Pulmonary artery endothelial cell (primary cell): ENCODE results near the gene OOSP3. TPM values are rescaled to one million over a fixed set of nuclear protein-coding genes. Genes with fewer than 3 reads are reported as not detected.
A peak's percentile ranks its signal among the peaks of the same experiment; 100 is the strongest.
"Not testable (repeated sequence)": the region's sequence is repeated elsewhere in the genome, so short reads cannot be mapped to it uniquely, and the experiment has no call there.

Experiments used
- DNase-seq: peaks from one replicate; pipeline ENCODE4 v3.0.0-alpha.2; 2011; ENCODE audit warnings: low read depth, low spot score
- total RNA-seq: library from RNA; depleted of rRNA; stranded (reverse); fragments of >200 nt; gene quantifications from 2 replicates; pipeline ENCODE4 v1.2.3, GENCODE V29; 2014

Gene OOSP3
- total RNA-seq, 1 donor from 2014 or later = not detected

- no peak for DNase-seq
Measured at GRCh38 chr11:59875856-59876519, 2.6 kb upstream of the OOSP3 start.

- no peak for DNase-seq
Measured at GRCh38 chr11:59877325-59877724, 1.3 kb upstream of the OOSP3 start.

- no peak for DNase-seq
Measured at GRCh38 chr11:59877784-59878183, 798 bp upstream of the OOSP3 start.

DNA sequence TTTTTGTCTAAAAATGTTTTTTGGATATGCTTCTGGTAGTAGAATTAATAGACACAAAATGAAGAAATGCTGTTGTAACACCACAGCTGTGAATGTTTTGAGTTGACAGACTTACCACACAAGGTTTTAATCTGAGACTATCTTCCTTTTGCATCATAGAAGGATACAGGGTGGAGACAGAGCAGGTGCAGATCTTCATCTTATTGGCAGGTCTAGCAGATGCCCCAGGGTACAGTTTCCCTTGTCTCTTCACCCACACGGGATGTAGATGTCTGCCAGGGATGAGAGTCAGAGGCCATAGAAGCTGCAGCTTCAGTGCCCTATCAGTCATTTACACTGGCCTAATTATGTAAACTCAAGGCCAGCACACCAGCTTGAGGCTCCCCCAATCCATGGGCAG is 985 bp downstream of the OOSP3 start:
- DNase-seq = no peak

GRCh38 chr11:59883597-59883996 is 5.0 kb downstream of the OOSP3 start:
- no peak for DNase-seq

- DNase-seq = not testable (repeated sequence)
Measured at GRCh38 chr11:59887156-59887555, 8.6 kb downstream of the OOSP3 start.

DNA sequence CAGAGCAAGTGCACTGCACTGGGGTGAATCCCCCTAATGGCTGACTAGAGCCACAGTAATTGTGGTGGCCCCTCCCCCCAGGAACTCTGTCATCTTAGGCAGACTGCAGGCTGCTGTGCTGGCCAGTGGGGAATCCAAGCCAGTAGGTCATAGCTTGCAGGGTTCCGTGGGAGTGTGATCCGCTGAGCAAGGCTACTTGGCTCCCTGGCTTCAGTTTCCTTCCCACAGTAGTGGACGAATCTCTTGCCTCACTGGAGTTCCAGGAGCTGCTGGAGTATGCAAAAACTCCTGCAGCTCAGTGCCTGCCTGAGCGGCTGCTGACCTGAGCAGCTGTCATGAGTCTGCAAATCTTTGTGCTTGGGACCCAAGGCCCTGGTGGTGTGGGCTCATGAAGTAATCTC is 13.2 kb downstream of the OOSP3 start:
- DNase-seq = no peak

DNA sequence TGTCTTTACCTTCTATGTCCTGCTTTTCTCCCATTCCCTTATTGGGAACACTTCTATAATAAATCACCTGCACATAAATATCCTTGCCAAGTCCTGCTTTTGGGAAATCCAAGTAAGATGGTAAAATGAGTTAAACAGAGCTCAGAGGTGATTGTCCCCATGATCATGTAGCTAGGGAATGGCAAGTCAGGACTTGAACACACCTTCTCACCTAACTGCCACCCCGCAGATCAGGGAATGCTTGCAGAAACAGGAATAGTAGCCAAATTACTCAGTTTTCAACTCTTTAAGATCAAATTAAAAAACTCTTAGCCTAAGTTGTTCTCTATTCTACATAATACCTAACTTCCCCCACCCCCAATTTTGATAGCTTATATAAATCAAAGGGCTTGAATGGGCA is 16.0 kb downstream of the OOSP3 start:
- DNase-seq = no peak

- DNase-seq = no peak
Measured at GRCh38 chr11:59898046-59898445, 19.5 kb downstream of the OOSP3 start.

- no peak for DNase-seq
Measured at GRCh38 chr11:59898650-59899049, 20.1 kb downstream of the OOSP3 start.

- no peak for DNase-seq
Measured at GRCh38 chr11:59899532-59899931, 20.9 kb downstream of the OOSP3 start.

DNA sequence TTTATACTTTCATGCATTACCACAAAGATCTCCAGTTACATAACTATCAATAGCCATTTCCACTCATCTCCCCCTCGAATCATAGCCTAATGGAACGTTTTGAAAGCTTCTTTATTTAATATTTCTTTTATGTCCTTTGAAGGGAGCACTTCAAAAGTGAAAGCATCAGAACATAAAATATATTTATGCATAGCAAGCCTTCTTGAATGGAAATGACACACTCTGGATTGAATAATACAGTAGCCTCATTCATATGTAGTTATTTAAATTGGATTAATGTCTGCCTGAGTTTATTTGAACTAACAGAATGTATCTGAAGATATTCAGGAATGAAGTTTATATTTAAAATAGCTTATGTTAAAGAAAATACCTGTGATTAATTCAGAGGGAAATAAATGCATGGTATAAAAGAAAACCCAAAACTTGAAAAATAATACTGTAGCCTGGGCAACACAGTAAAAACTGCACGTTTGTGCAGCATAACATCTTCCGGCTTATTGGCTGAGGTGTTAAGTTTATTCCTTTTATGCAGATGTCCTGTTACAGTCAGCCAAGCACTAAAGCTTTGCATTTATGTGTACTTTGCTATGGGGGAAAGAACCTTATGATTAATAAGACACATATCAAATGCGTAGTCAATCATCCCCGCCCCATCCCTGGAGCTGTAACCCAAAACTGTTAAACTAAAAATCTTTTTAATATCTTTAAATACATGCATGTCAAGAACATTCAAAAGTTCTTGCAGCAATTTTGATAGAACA is 22.0 kb downstream of the OOSP3 start:
- no peak for DNase-seq

GRCh38 chr11:59901306-59901705 is 22.7 kb downstream of the OOSP3 start:
- peak; percentile 92 for DNase-seq

DNA sequence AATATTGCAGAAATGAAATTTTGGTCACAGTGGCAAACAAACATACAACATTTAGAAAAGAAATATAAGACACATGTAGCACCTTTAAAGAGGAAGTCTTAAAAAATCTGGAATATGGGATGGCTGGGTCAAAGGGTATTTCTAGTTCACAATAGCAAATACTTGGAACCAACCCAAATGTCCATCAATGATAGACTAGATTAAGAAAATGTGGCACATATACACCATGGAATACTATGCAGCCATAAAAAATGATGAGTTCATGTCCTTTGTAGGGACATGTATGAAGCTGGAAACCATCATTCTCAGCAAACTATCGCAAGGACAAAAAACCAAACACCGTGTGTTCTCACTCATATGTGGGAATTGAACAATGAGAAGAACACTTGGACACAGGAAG is 25.0 kb downstream of the OOSP3 start:
- DNase-seq = not testable (repeated sequence)

DNA sequence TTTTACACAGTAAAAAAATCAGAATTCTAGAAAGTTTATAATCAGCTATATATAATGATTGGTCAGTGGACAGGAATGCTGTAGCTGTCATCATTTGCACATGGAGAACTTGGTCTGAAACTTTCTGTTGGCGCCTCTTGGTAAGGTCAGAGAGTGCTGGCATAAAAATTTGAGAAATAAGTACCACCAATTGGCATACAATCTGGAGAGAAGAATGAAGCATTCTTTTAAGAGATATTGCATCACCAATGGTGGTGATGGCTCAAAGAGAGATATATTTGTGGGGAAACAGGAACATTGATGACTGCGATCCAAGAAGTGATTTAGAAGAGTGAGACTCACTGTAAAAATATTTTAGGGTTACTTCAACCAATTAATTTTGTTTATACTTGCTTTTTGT is 39.9 kb downstream of the OOSP3 start:
- DNase-seq = no peak

GRCh38 chr11:59918987-59919589 is 40.5 kb downstream of the OOSP3 start:
- DNase-seq = no peak

- DNase-seq = no peak
Measured at GRCh38 chr11:59923813-59924212, 45.2 kb downstream of the OOSP3 start.

- no peak for DNase-seq
Measured at GRCh38 chr11:59931688-59932087, 53.1 kb downstream of the OOSP3 start.

GRCh38 chr11:59938132-59938531 is 59.5 kb downstream of the OOSP3 start, which contains the start of gene OOSP1:
TSS of gene OOSP1 (plus strand) at chr11:59938432. CDS start at chr11:59938455, 23 bp downstream.
- no peak for DNase-seq

- DNase-seq = no peak
Measured at GRCh38 chr11:59938718-59939117, 60.1 kb downstream of the OOSP3 start.

DNA sequence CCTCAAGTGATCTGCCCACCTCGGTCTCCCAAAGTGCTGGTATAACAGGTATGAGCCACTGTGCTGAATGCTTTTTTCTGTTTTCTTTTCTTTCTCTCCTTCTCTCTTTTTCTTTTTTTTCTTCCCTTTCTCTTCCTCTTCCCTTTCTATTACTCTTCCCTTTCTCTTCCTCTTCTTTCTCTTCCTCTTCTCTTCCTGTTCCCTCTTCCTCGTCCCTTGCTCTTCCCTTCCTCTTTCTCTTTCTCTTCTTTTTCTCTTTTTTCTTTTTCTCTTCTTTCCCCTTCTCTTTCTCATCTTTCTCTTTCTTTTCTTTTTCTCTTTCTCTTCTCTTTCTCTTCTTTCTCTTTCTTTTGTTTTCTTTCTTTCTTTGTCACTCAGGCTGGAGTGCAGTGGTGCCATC is 60.9 kb downstream of the OOSP3 start:
- no peak for DNase-seq

- no peak for DNase-seq
Measured at GRCh38 chr11:59941091-59941490, 62.5 kb downstream of the OOSP3 start.
